ENCODE measurements around the gene CD8B2. TPM values are rescaled to one million over a fixed set of nuclear protein-coding genes. Genes with fewer than 3 reads are reported as not detected.

The CD8B2 gene
- total and polyA plus RNA-seq, 2 donors (not counting 1 experiment from before 2014, with no cell fraction given), result not detected

DNA sequence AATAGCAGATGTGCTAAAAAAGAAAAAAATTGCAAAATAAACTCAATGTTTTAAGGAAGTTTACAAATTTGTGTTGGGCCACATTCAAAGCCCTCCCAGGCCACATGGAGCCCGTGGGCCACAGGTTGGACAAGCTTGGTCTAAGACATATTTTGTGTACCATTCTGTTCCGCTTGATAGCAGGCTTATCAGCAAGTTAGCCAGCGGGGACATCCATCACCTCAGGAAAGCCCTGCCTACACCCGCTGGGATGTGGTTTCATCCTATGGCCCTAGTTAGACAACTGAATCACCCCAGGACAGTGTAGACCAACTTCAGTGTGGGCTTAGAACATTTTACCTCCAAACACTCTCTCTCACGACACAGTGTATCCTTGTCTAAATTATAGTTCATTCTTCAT, 32.6 kb downstream of the CD8B2 start:
- H4K20me1 ChIP-seq (ENCODE audit: control insufficient read depth, insufficient read depth, low read length, poor library complexity, severe bottlenecking), result no peaks in the 10 kb centered on the region
- H3K27ac ChIP-seq (ENCODE audit: low read length in 2 of 2), result no peak overlapping the region
- H3K27me3 ChIP-seq (replicated peaks in 1 of 4; ENCODE audit: control extremely low read depth in 1 of 4, control insufficient read depth in 3 of 4, insufficient read depth in 4 of 4, low read length in 3 of 4), result no peaks in the 10 kb centered on the region
- H3K36me3 ChIP-seq (replicated peaks in 1 of 2; ENCODE audit: control extremely low read depth in 1 of 2, control insufficient read depth in 1 of 2, extremely low read depth in 1 of 2, insufficient read depth in 2 of 2, low read length in 1 of 2), result no peaks in the 10 kb centered on the region
- no peak overlapping the region for H3K4me3 Mint-ChIP-seq
- H3K9ac ChIP-seq (ENCODE audit: low read length), result no peak overlapping the region
- no peak overlapping the region for H3K27ac Mint-ChIP-seq
- no peak for TF ChIP-seq EZH2 (IDR thresholded peaks at IDR 0.05; ENCODE audit: borderline replicate concordance, insufficient read depth, low read depth, low read length, poor library complexity, severe bottlenecking)
- TF ChIP-seq, protein P1, sequence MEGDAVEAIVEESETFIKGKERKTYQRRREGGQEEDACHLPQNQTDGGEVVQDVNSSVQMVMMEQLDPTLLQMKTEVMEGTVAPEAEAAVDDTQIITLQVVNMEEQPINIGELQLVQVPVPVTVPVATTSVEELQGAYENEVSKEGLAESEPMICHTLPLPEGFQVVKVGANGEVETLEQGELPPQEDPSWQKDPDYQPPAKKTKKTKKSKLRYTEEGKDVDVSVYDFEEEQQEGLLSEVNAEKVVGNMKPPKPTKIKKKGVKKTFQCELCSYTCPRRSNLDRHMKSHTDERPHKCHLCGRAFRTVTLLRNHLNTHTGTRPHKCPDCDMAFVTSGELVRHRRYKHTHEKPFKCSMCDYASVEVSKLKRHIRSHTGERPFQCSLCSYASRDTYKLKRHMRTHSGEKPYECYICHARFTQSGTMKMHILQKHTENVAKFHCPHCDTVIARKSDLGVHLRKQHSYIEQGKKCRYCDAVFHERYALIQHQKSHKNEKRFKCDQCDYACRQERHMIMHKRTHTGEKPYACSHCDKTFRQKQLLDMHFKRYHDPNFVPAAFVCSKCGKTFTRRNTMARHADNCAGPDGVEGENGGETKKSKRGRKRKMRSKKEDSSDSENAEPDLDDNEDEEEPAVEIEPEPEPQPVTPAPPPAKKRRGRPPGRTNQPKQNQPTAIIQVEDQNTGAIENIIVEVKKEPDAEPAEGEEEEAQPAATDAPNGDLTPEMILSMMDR (IDR thresholded peaks at IDR 0.05), result no peak
- no peaks in the 10 kb centered on the region for H3K4me1 Mint-ChIP-seq
- no peaks in the 10 kb centered on the region for H3K27me3 Mint-ChIP-seq
- H3K4me3 ChIP-seq (ENCODE audit: control extremely low read depth in 1 of 5, extremely low read depth in 1 of 5, insufficient read depth in 1 of 5, low read depth in 2 of 5, low read length in 4 of 5), result no peak overlapping the region
- ChIA-PET POLR2A (no interaction called here), CTCF (no interaction called here)
- no peak for ATAC-seq (ENCODE audit: low read depth)
- H3K4me1 ChIP-seq (ENCODE audit: control insufficient read depth in 2 of 2, insufficient read depth in 2 of 2, low read length in 2 of 2), result no peaks in the 10 kb centered on the region
- intact Hi-C loops (cut with micrococcal nuclease), result no loop called here
- no peak overlapping the region for H3K4me2 ChIP-seq (replicated peaks; ENCODE audit: low read depth, low read length, poor library complexity, severe bottlenecking)
- 75% methylated on average over 4 of the region's 5 CpGs for WGBS (ENCODE audit: insufficient coverage)
- peaks cover 0 to 9% (median 0%) of the 10 kb centered on the region in 3 donors for H3K9me3 ChIP-seq (ENCODE audit: control extremely low read depth in 1 of 3, control insufficient read depth in 2 of 3, insufficient read depth in 1 of 3, low read length in 2 of 3)
- H3K9me3 Mint-ChIP-seq (ENCODE audit: insufficient read depth), result peaks cover 6% of the 10 kb centered on the region
- no peaks in the 10 kb centered on the region for H3K79me2 ChIP-seq (ENCODE audit: control insufficient read depth, insufficient read depth, low read length)
- DNase-seq, result no peak
- no peak overlapping the region for H2AFZ ChIP-seq (ENCODE audit: insufficient read depth, low read depth, low read length, poor library complexity, severe bottlenecking)

DNA sequence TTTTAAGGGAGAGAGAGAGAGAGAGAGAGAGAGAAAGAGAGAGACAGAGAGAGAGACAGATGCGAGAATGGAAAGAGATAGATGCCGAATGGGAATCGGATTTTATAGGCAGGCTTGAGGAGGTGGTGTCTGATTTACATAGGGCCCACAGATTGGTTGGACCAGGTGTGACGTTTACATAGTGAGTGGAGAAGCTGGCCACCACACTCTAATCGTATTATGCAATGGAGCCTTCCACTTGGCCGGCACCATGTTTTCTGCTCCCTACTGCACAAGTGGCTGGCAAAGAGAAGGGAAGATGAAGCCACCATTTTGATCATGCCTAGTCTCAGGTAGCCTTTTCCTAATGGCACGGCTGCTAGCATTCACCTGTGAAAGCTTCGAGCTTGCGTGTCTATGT, 33.9 kb downstream of the CD8B2 start:
- Mint-ChIP-seq H3K4me1 (no peaks in the 10 kb centered on the region), H3K4me3 (no peak overlapping the region), H3K27me3 (no peaks in the 10 kb centered on the region), H3K9me3 (ENCODE audit: insufficient read depth) (peaks cover 6% of the 10 kb centered on the region), H3K27ac (no peak overlapping the region)
- no peak overlapping the region for H3K4me3 ChIP-seq (ENCODE audit: control extremely low read depth in 1 of 5, extremely low read depth in 1 of 5, insufficient read depth in 1 of 5, low read depth in 2 of 5, low read length in 4 of 5)
- no peaks in the 10 kb centered on the region for H4K20me1 ChIP-seq (ENCODE audit: control insufficient read depth, insufficient read depth, low read length, poor library complexity, severe bottlenecking)
- intact Hi-C loops (cut with micrococcal nuclease), result no loop called here
- TF ChIP-seq EZH2 (IDR thresholded peaks at IDR 0.05; ENCODE audit: borderline replicate concordance, insufficient read depth, low read depth, low read length, poor library complexity, severe bottlenecking), result no peak
- TF ChIP-seq, protein P1 (IDR thresholded peaks at IDR 0.05), result no peak
- WGBS (ENCODE audit: insufficient coverage), result 81% methylated on average over 6 of the region's 9 CpGs
- POLR2A ChIA-PET, result no interaction called here
- DNase-seq (no peak), ATAC-seq (ENCODE audit: low read depth) (no peak)
- H3K27ac ChIP-seq (ENCODE audit: low read length in 2 of 2), result no peak overlapping the region
- no peaks in the 10 kb centered on the region for H3K27me3 ChIP-seq (replicated peaks in 1 of 4; ENCODE audit: control extremely low read depth in 1 of 4, control insufficient read depth in 3 of 4, insufficient read depth in 4 of 4, low read length in 3 of 4)
- CTCF ChIA-PET, result no interaction called here
- no peaks in the 10 kb centered on the region for H3K79me2 ChIP-seq (ENCODE audit: control insufficient read depth, insufficient read depth, low read length)
- no peak overlapping the region for H2AFZ ChIP-seq (ENCODE audit: insufficient read depth, low read depth, low read length, poor library complexity, severe bottlenecking)
- H3K9ac ChIP-seq (ENCODE audit: low read length), result no peak overlapping the region
- H3K4me2 ChIP-seq (replicated peaks; ENCODE audit: low read depth, low read length, poor library complexity, severe bottlenecking), result no peak overlapping the region
- no peaks in the 10 kb centered on the region for H3K36me3 ChIP-seq (replicated peaks in 1 of 2; ENCODE audit: control extremely low read depth in 1 of 2, control insufficient read depth in 1 of 2, extremely low read depth in 1 of 2, insufficient read depth in 2 of 2, low read length in 1 of 2)
- peaks cover 0 to 9% (median 0%) of the 10 kb centered on the region in 3 donors for H3K9me3 ChIP-seq (ENCODE audit: control extremely low read depth in 1 of 3, control insufficient read depth in 2 of 3, insufficient read depth in 1 of 3, low read length in 2 of 3)
- H3K4me1 ChIP-seq (ENCODE audit: control insufficient read depth in 2 of 2, insufficient read depth in 2 of 2, low read length in 2 of 2), result no peaks in the 10 kb centered on the region
